H9 (cell line): ENCODE measurements around the gene CYSTM1. TPM values are rescaled to one million over a fixed set of nuclear protein-coding genes. Genes with fewer than 3 reads are reported as not detected.

Experiments
- DNase-seq: peaks from one replicate; pipeline ENCODE4 v3.0.0-alpha.2; 2017
- H2AFZ ChIP-seq: one replicate; pipeline ENCODE4 v1.6.1; 2013; ENCODE audit warnings: mild to moderate bottlenecking, low read length, control low read depth, moderate library complexity
- H2AK5ac ChIP-seq: 2 replicates; pipeline ENCODE4 v1.6.1; 2013; ENCODE audit warnings: low read length, control low read depth, mixed read lengths; ENCODE audit not compliant: insufficient read length
- H2BK120ac ChIP-seq: one replicate; pipeline ENCODE4 v1.6.1; 2013; ENCODE audit warnings: low read depth, mild to moderate bottlenecking, low read length, control low read depth, inconsistent platforms; ENCODE audit not compliant: poor library complexity, severe bottlenecking
- H2BK12ac ChIP-seq: 2 replicates; pipeline ENCODE4 v1.6.1; 2013; ENCODE audit warnings: low read length, control low read depth, mixed read lengths, low read depth; ENCODE audit not compliant: insufficient read length
- H2BK15ac ChIP-seq: 2 replicates; pipeline ENCODE4 v1.6.1; 2013; ENCODE audit warnings: low read depth, low read length, control low read depth
- H2BK20ac ChIP-seq: one replicate; pipeline ENCODE4 v1.6.1; 2013; ENCODE audit warnings: low read depth, mild to moderate bottlenecking, low read length, control low read depth, inconsistent platforms; ENCODE audit not compliant: poor library complexity, severe bottlenecking
- H2BK5ac ChIP-seq: 2 replicates; pipeline ENCODE4 v1.6.1; 2013; ENCODE audit warnings: low read length, control low read depth, mixed read lengths; ENCODE audit not compliant: insufficient read length
- H3K14ac ChIP-seq: 2 replicates; pipeline ENCODE4 v1.6.1; 2013; ENCODE audit warnings: low read length, control low read depth; ENCODE audit not compliant: insufficient read depth
- H3K18ac ChIP-seq: 2 replicates; pipeline ENCODE4 v1.6.1; 2013; ENCODE audit warnings: low read depth, mild to moderate bottlenecking, mixed read lengths, low read length, control low read depth; ENCODE audit not compliant: insufficient read length
- H3K23ac ChIP-seq: 2 replicates; pipeline ENCODE4 v1.6.1; 2013; ENCODE audit warnings: low read length, control low read depth, mixed read lengths, low read depth; ENCODE audit not compliant: insufficient read length
- H3K23me2 ChIP-seq: 2 replicates; pipeline ENCODE4 v1.6.1; 2013; ENCODE audit warnings: low read depth, mild to moderate bottlenecking, mixed read lengths, low read length, control low read depth; ENCODE audit not compliant: insufficient read length, poor library complexity, severe bottlenecking
- H3K27ac ChIP-seq: 2 replicates; pipeline ENCODE4 v1.5.1; 2013; ENCODE audit warnings: low read length, control low read depth, mixed read lengths, low read depth; ENCODE audit not compliant: insufficient read length
- H3K27me3 ChIP-seq: 2 replicates; pipeline ENCODE4 v1.6.1; 2013; ENCODE audit warnings: low read length, control low read depth, inconsistent platforms; ENCODE audit not compliant: insufficient read depth
- H3K4ac ChIP-seq: 2 replicates; pipeline ENCODE4 v1.6.1; 2013; ENCODE audit warnings: low read depth, mild to moderate bottlenecking, control low read depth, inconsistent platforms, low read length, moderate library complexity
- H3K4me1 ChIP-seq: 2 replicates; pipeline ENCODE4 v1.6.1; 2013; ENCODE audit warnings: low read length, control low read depth, inconsistent platforms; ENCODE audit not compliant: insufficient read depth
- H3K4me2 ChIP-seq: 2 replicates; pipeline ENCODE4 v1.6.1; 2013; ENCODE audit warnings: low read length, control low read depth, mixed read lengths; ENCODE audit not compliant: insufficient read length, insufficient read depth
- H3K56ac ChIP-seq: 2 replicates; pipeline ENCODE4 v1.6.1; 2013; ENCODE audit warnings: low read depth, mild to moderate bottlenecking, mixed read lengths, low read length, control low read depth; ENCODE audit not compliant: insufficient read length
- H3K79me1 ChIP-seq: 2 replicates; pipeline ENCODE4 v1.6.1; 2013; ENCODE audit warnings: low read depth, mild to moderate bottlenecking, moderate library complexity, low read length, control low read depth, inconsistent platforms; ENCODE audit not compliant: insufficient read depth, poor library complexity, severe bottlenecking
- H3K79me2 ChIP-seq: 2 replicates; pipeline ENCODE4 v1.6.1; 2013; ENCODE audit warnings: low read length, control low read depth, inconsistent platforms; ENCODE audit not compliant: insufficient read depth
- H3K9ac ChIP-seq: 2 replicates; pipeline ENCODE4 v1.6.1; 2013; ENCODE audit warnings: low read length, control low read depth, mixed read lengths; ENCODE audit not compliant: insufficient read length; ENCODE audit errors: extremely low read depth
- H3K9me3 ChIP-seq: one replicate; pipeline ENCODE4 v1.6.1; 2013; ENCODE audit warnings: low read depth, low read length, inconsistent platforms; ENCODE audit not compliant: control insufficient read depth
- H3T11ph ChIP-seq: one replicate; pipeline ENCODE4 v1.6.1; 2013; ENCODE audit warnings: mild to moderate bottlenecking, low read length, control low read depth, inconsistent platforms
- H4K20me1 ChIP-seq: one replicate; pipeline ENCODE4 v1.6.1; 2013; ENCODE audit not compliant: control insufficient read depth, insufficient read length, insufficient read depth
- H4K5ac ChIP-seq: 2 replicates; pipeline ENCODE4 v1.6.1; 2013; ENCODE audit warnings: low read depth, mild to moderate bottlenecking, mixed read lengths, low read length, control low read depth; ENCODE audit not compliant: insufficient read length
- H4K8ac ChIP-seq: replicated peaks from 2 replicates; pipeline ENCODE4 v1.6.1; 2013; ENCODE audit warnings: low read length, control low read depth, mixed read lengths, low read depth; ENCODE audit not compliant: insufficient read length
- H4K91ac ChIP-seq: 2 replicates; pipeline ENCODE4 v1.6.1; 2013; ENCODE audit warnings: low read depth, mild to moderate bottlenecking, moderate library complexity, mixed read lengths, low read length, control low read depth; ENCODE audit not compliant: insufficient read length
- H3K27ac Mint-ChIP-seq, 3 experiments: 2 replicates in 2 of 3; 3 replicates in 1 of 3; pipeline ENCODE4 v1.8.0; 2020 to 2021; ENCODE audit warnings: mixed read lengths in 3 of 3, mild to moderate bottlenecking in 1 of 3, moderate library complexity in 1 of 3
- H3K27me3 Mint-ChIP-seq: 2 replicates; pipeline ENCODE4 v1.8.0; 2021; ENCODE audit warnings: low read depth, mild to moderate bottlenecking, moderate library complexity, mixed read lengths
- H3K36me3 Mint-ChIP-seq, 3 experiments: 2 replicates in 2 of 3; 3 replicates in 1 of 3; pipeline ENCODE4 v1.8.0; 2020 to 2021; ENCODE audit warnings: low read depth in 3 of 3, mixed read lengths in 3 of 3; ENCODE audit not compliant: insufficient read depth in 1 of 3
- H3K4me1 Mint-ChIP-seq, 2 experiments: 2 replicates each; pipeline ENCODE4 v1.8.0; 2020; ENCODE audit warnings: mixed read lengths in 2 of 2
- H3K4me3 Mint-ChIP-seq, 2 experiments: 2 replicates in 1 of 2; 3 replicates in 1 of 2; pipeline ENCODE4 v1.8.0; 2020 to 2021; ENCODE audit warnings: mild to moderate bottlenecking in 2 of 2, mixed read lengths in 2 of 2, moderate library complexity in 1 of 2
- H3K9me3 Mint-ChIP-seq, 2 experiments: 2 replicates in 1 of 2; 3 replicates in 1 of 2; pipeline ENCODE4 v1.8.0; 2020; ENCODE audit warnings: mild to moderate bottlenecking in 2 of 2, mixed read lengths in 2 of 2, moderate library complexity in 1 of 2
- CTCF ChIP-seq: fragments of 200-600 bp; sonication (generic); conservative IDR thresholded peaks from 3 replicates; pipeline ENCODE4 v1.8.0; 2021; ENCODE audit warnings: antibody characterized with exemption, mild to moderate bottlenecking
- WGBS: extraction: QIAGEN DNeasy Blood & Tissue Kit; methylation state at CpG from one replicate; pipeline ENCODE4 v1.1.7; 2013; ENCODE audit warnings: missing lambda C conversion rate, low lambda C conversion rate, mixed read lengths; ENCODE audit not compliant: insufficient read length; ENCODE audit errors: extremely low coverage; 5-methylcytosine and 5-hydroxymethylcytosine counted together
- total RNA-seq: library from RNA; stranded (reverse); gene quantifications from 2 replicates; pipeline ENCODE4 v1.2.1, GENCODE V29; 2021

Gene CYSTM1
- total RNA-seq, 1 experiment from 2014 or later: 20.6 TPM

GRCh38 chr5:140221697-140222223 lies 46.8 kb downstream of the CYSTM1 start:
- no peaks in the 10 kb centered on the region for H3K79me1 ChIP-seq
- no peak for TF ChIP-seq CTCF
- H3K4me3 Mint-ChIP-seq: no peak overlapping the region
- no peaks in the 10 kb centered on the region for H3K23me2 ChIP-seq
- H3K56ac ChIP-seq: no peak overlapping the region
- H3K9ac ChIP-seq: no peak overlapping the region
- no peaks in the 10 kb centered on the region for H3K27me3 Mint-ChIP-seq
- no peak overlapping the region for H3K27ac ChIP-seq
- no peak overlapping the region for H2AK5ac ChIP-seq
- H3K14ac ChIP-seq: no peak overlapping the region
- H2BK12ac ChIP-seq: no peak overlapping the region
- no peaks in the 10 kb centered on the region for H3K27me3 ChIP-seq
- DNase-seq: no peak
- H3T11ph ChIP-seq: no peak overlapping the region
- no peak overlapping the region for H3K27ac Mint-ChIP-seq
- no peaks in the 10 kb centered on the region for H3K9me3 Mint-ChIP-seq
- peaks cover 13 to 15% of the 10 kb centered on the region in 2 experiments for H3K4me1 Mint-ChIP-seq
- no peaks in the 10 kb centered on the region for H3K36me3 Mint-ChIP-seq
- no peak overlapping the region for H2BK20ac ChIP-seq
- H3K4ac ChIP-seq: no peak overlapping the region
- H4K91ac ChIP-seq: no peak overlapping the region
- no peak overlapping the region for H4K8ac ChIP-seq
- H4K5ac ChIP-seq: no peak overlapping the region
- no peaks in the 10 kb centered on the region; the same call in 1 of the 2 replicates for H3K4me1 ChIP-seq
- no peak overlapping the region for H2BK120ac ChIP-seq
- no peak overlapping the region for H2BK15ac ChIP-seq
- no peaks in the 10 kb centered on the region for H3K9me3 ChIP-seq
- H2BK5ac ChIP-seq: no peak overlapping the region
- H3K18ac ChIP-seq: no peak overlapping the region
- no peaks in the 10 kb centered on the region for H4K20me1 ChIP-seq
- WGBS: no CpG with 5 or more reads among the region's 5 CpGs
- no peaks in the 10 kb centered on the region for H3K79me2 ChIP-seq
- no peak overlapping the region for H2AFZ ChIP-seq
- H3K23ac ChIP-seq: no peak overlapping the region
- H3K4me2 ChIP-seq: no peak overlapping the region
